GM12878 (cell line): ENCODE results near the gene URB1. TPM values are rescaled to one million over a fixed set of nuclear protein-coding genes. Genes with fewer than 3 reads are reported as not detected.

Experiments
- ATAC-seq: fragments of 200-7000 bp; cut with Tn5 transposase; 3 replicates; pipeline ENCODE4 v1.9.1; 2020; ENCODE audit warnings: mild to moderate bottlenecking, moderate library complexity
- BruUV-seq: library from RNA; stranded (reverse); fragments of 400-500 nt; replicated peaks from 2 replicates; lab custom pipeline; 2021; lab: Mats Ljungman, UMichigan
- CTCF ChIA-PET: fragments of 300-600 bp; sonication (Branson Sonifier 250); formaldehyde crosslinking; extraction: SDS; loops from one replicate; lab custom pipeline; 2021; ENCODE audit warnings: inconsistent platforms; lab: Yijun Ruan, JAX
- POLR2A ChIA-PET: fragments of 350-600 bp; formaldehyde crosslinking; extraction: SDS; loops from one replicate; lab custom pipeline; 2021; ENCODE audit warnings: inconsistent platforms; lab: Charles Lee
- RAD21 ChIA-PET: fragments of 300-600 bp; sonication (Branson Sonifier 250); formaldehyde crosslinking; loops from one replicate; lab custom pipeline; 2023; ENCODE audit warnings: antibody characterized with exemption; ENCODE audit not compliant: unreplicated experiment; lab: Charles Lee
- SMC1A ChIA-PET: fragments of 300-600 bp; sonication (Branson Sonifier 250); formaldehyde crosslinking; loops from one replicate; lab custom pipeline; 2023; ENCODE audit not compliant: unreplicated experiment, uncharacterized antibody; lab: Charles Lee
- DNase-seq: peaks from one replicate; pipeline ENCODE4 v3.0.0-alpha.2; 2011; ENCODE audit warnings: low read depth, low spot score
- FAIRE-seq: peaks from 3 replicates; lab custom pipeline; 2011; peaks lifted over from hg19 to GRCh38; lab: Jason Lieb, UNC
- H2AFZ ChIP-seq: 2 replicates; pipeline ENCODE4 v1.6.0; 2011; ENCODE audit warnings: low read depth, low read length, control low read depth; ENCODE audit not compliant: control insufficient read depth
- H3K27ac ChIP-seq: 2 replicates; pipeline ENCODE4 v1.5.1; 2011; ENCODE audit warnings: control low read depth; ENCODE audit not compliant: control insufficient read depth, insufficient read depth
- H3K27me3 ChIP-seq, 2 experiments: replicated peaks in 1 of 2; 2 replicates each; pipeline versions ENCODE4 v1.6.0 to v1.6.1; 2011; ENCODE audit warnings: low read length in 1 of 2; ENCODE audit not compliant: control insufficient read depth in 2 of 2, insufficient read depth in 2 of 2
- H3K36me3 ChIP-seq, 2 experiments: 2 replicates each; pipeline ENCODE4 v1.5.1; 2011; ENCODE audit warnings: low read length in 1 of 2; ENCODE audit not compliant: control insufficient read depth in 2 of 2, insufficient read depth in 2 of 2
- H3K4me1 ChIP-seq: 2 replicates; pipeline ENCODE4 v1.6.1; 2011; ENCODE audit warnings: mild to moderate bottlenecking, low read length, moderate library complexity, mixed read lengths; ENCODE audit not compliant: control insufficient read depth, insufficient read depth
- H3K4me2 ChIP-seq: 2 replicates; pipeline ENCODE4 v1.6.0; 2011; ENCODE audit warnings: control low read depth; ENCODE audit not compliant: control insufficient read depth, insufficient read depth
- H3K4me3 ChIP-seq: fragments of 200-600 bp; sonication (generic); 2 replicates; pipeline ENCODE4 v1.5.1; 2016
- H3K79me2 ChIP-seq: 2 replicates; pipeline ENCODE4 v1.6.0; 2011; ENCODE audit warnings: low read length; ENCODE audit not compliant: control insufficient read depth, insufficient read depth
- H3K9ac ChIP-seq: 2 replicates; pipeline ENCODE4 v1.8.0; 2011; ENCODE audit warnings: low read length, control low read depth, mixed read lengths; ENCODE audit not compliant: control insufficient read depth, insufficient read depth
- H3K9me3 ChIP-seq: replicated peaks from 3 replicates; pipeline ENCODE4 v1.5.1; 2011; ENCODE audit warnings: mild to moderate bottlenecking, low read length; ENCODE audit not compliant: control insufficient read depth, insufficient read depth
- H4K20me1 ChIP-seq: 2 replicates; pipeline ENCODE4 v1.6.0; 2011; ENCODE audit not compliant: control insufficient read depth, insufficient read depth
- ESRRA ChIP-seq: IDR thresholded peaks from 2 replicates; pipeline ENCODE4 v1.6.1; 2012; ENCODE audit warnings: mild to moderate bottlenecking, low read length, improper control_type of control experiment
- ETV6 ChIP-seq, 2 experiments: fragments of 450-650 bp in 1 of 2; IDR thresholded peaks in 1 of 2; conservative IDR thresholded peaks in 1 of 2; 2 replicates each; pipeline ENCODE4 v1.6.1; 2014; ENCODE audit warnings: antibody characterized with exemption in 1 of 2, borderline replicate concordance in 1 of 2, low read depth in 1 of 2, mild to moderate bottlenecking in 1 of 2, moderate library complexity in 1 of 2
- EZH2 ChIP-seq: IDR thresholded peaks from 2 replicates; pipeline ENCODE4 v1.6.1; 2012; ENCODE audit warnings: low read depth, mild to moderate bottlenecking, control low read depth, inconsistent platforms, low read length, borderline replicate concordance; ENCODE audit not compliant: control insufficient read depth
- IRF4 ChIP-seq: IDR thresholded peaks from 2 replicates; pipeline ENCODE4 v1.6.1; 2011; ENCODE audit warnings: low read depth, low read length
- JUNB ChIP-seq: IDR thresholded peaks from 2 replicates; pipeline ENCODE4 v1.6.1; 2016; ENCODE audit warnings: antibody characterized with exemption, mild to moderate bottlenecking
- KDM1A ChIP-seq: fragments of 200-600 bp; sonication (generic); IDR thresholded peaks from 2 replicates; pipeline ENCODE4 v1.6.1; 2016; ENCODE audit warnings: borderline replicate concordance
- LARP7 ChIP-seq: fragments of 450-650 bp; IDR thresholded peaks from 2 replicates; pipeline ENCODE4 v1.6.1; 2017; ENCODE audit warnings: mild to moderate bottlenecking
- MTA2 ChIP-seq: fragments of 450-650 bp; IDR thresholded peaks from 2 replicates; pipeline ENCODE4 v1.6.1; 2016; ENCODE audit warnings: low read depth, mild to moderate bottlenecking, moderate library complexity
- MXI1 ChIP-seq: fragments of 150-350 bp; IDR thresholded peaks from 2 replicates; pipeline ENCODE4 v1.6.1; 2011; ENCODE audit warnings: low read depth, mild to moderate bottlenecking, inconsistent platforms, low read length, improper control_type of control experiment
- RB1 ChIP-seq: fragments of 450-650 bp; formaldehyde crosslinking; IDR thresholded peaks from 2 replicates; pipeline ENCODE4 v1.6.1; 2017; ENCODE audit warnings: mild to moderate bottlenecking, borderline replicate concordance
- RFX5 ChIP-seq: IDR thresholded peaks from 2 replicates; pipeline ENCODE4 v1.6.1; 2011; ENCODE audit warnings: low read depth, low read length, improper control_type of control experiment
- SIN3A ChIP-seq: IDR thresholded peaks from 2 replicates; pipeline ENCODE4 v1.6.1; 2012; ENCODE audit warnings: low read depth, low read length, improper control_type of control experiment
- SMC3 ChIP-seq: IDR thresholded peaks from 2 replicates; pipeline ENCODE4 v1.6.1; 2011; ENCODE audit warnings: low read length, improper control_type of control experiment, borderline replicate concordance
- SPI1 ChIP-seq: IDR thresholded peaks from 2 replicates; pipeline ENCODE4 v1.6.1; 2011; ENCODE audit warnings: low read depth, mild to moderate bottlenecking, low read length, moderate library complexity, borderline replicate concordance; ENCODE audit not compliant: insufficient read depth
- SRF ChIP-seq, 2 experiments: IDR thresholded peaks; 2 replicates each; pipeline ENCODE4 v1.6.1; 2011; ENCODE audit warnings: low read depth in 2 of 2, low read length in 2 of 2, mild to moderate bottlenecking in 1 of 2, moderate library complexity in 1 of 2
- STAT3 ChIP-seq: IDR thresholded peaks from 2 replicates; pipeline ENCODE4 v1.6.1; 2011; ENCODE audit warnings: low read depth, low read length, improper control_type of control experiment
- YY1 ChIP-seq: IDR thresholded peaks from 2 replicates; pipeline ENCODE4 v1.6.1; 2011; ENCODE audit warnings: low read depth, mild to moderate bottlenecking, low read length
- WGBS: methylation state at CpG from one replicate; pipeline ENCODE4 v1.1.6; 2016; ENCODE audit warnings: low lambda C conversion rate; ENCODE audit not compliant: insufficient replicate concordance, insufficient coverage; ENCODE audit errors: missing lambda C conversion rate; 5-methylcytosine and 5-hydroxymethylcytosine counted together
- in situ Hi-C: fragments of 300-500 bp; cut with MboI; formaldehyde crosslinking; loops from 9 replicates; pipeline ENCODE4 v1.14.3; 2018; ENCODE audit warnings: mixed read lengths
- intact Hi-C: fragments of 100-400 bp; cut with micrococcal nuclease; formaldehyde crosslinking; loops from one replicate; pipeline ENCODE4 v1.14.2; 2022; ENCODE audit not compliant: unreplicated experiment
- polyA plus RNA-seq, 11 experiments: library from polyadenylated mRNA; depleted of rRNA in 4 of 11; unstranded in 6 of 11; stranded (reverse) in 5 of 11; fragments of >200 nt; fragmentation: Nextera tagmentation in 4 of 11; fragmentation: Illumina TruSeq in 1 of 11; extraction: Ambion mirVana in 4 of 11; extraction: Trizol in 1 of 11; gene quantifications; 1 replicate in 1 of 11; 2 replicates in 10 of 11; pipeline versions ENCODE4 v1.2.1 to v1.2.3, GENCODE V29; 2011 to 2016; ENCODE audit warnings: inconsistent platforms in 2 of 11, missing spikeins in 2 of 11, low read depth in 1 of 11
- total RNA-seq, 4 experiments: library from RNA; depleted of rRNA in 3 of 4; stranded (reverse); fragments of >200 nt in 3 of 4; fragmentation: Illumina TruSeq in 1 of 4; extraction: Trizol in 1 of 4; gene quantifications; 2 replicates each; pipeline versions ENCODE4 v1.2.1 to v1.2.3, GENCODE V29; 2013 to 2021
- TF ChIP-seq, protein P1 (sequence below): fragments of 450-650 bp; IDR thresholded peaks from 2 replicates; pipeline ENCODE4 v1.6.1; 2017; ENCODE audit warnings: mild to moderate bottlenecking, moderate library complexity
- TF ChIP-seq, protein P2 (sequence below): fragments of 450-650 bp; IDR thresholded peaks from 2 replicates; pipeline ENCODE4 v1.6.1; 2016; ENCODE audit warnings: mild to moderate bottlenecking

URB1 gene
- total and polyA plus RNA-seq, 10 of the 15 experiments (the other 5 are each of a cell fraction or from before 2014, with no cell fraction given): 0.56 to 23.2 (median 8.9) TPM

DNA sequence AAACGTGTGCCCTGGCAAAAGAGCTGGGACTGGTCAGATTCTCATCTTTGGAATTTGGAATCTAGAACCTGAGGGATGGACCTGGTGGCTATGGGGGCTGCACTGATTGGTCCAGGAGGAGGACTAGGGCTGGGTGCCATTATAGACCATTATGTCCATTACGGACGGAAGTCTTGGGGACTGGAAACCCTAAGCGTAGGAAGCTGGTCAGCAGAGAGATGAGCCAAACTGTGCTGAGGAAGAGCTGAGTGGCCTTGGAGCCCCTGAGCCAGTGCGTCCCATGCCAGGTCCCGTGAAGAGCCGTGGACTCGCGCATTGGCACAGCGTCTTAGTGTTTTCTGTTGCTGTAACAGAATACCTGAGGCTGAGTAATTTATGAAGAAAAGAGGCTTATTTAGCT, 84.1 kb downstream of the URB1 start:
- ChIA-PET SMC1A (no interaction called here), RAD21 (no interaction called here), POLR2A (no interaction called here), CTCF (no interaction called here)
- Histone ChIP-seq H3K79me2 (no peaks in the 10 kb centered on the region), H3K36me3 (peaks cover 5 to 11% of the 10 kb centered on the region in 2 experiments; a peak in 3 of 4 replicates), H3K9me3 (no peaks in the 10 kb centered on the region), H3K4me2 (no peak overlapping the region), H3K27ac (no peak overlapping the region), H3K4me3 (no peak overlapping the region), H3K27me3 (no peaks in the 10 kb centered on the region), H2AFZ (no peak overlapping the region), H4K20me1 (no peaks in the 10 kb centered on the region), H3K9ac (no peak overlapping the region), H3K4me1 (no peaks in the 10 kb centered on the region)
- ATAC-seq (no peak), FAIRE-seq (no peak), DNase-seq (no peak)
- BruUV-seq: no TSS peak
- intact Hi-C loops: no loop called here
- WGBS: 98% methylated on average over 10 of the region's 10 CpGs
- in situ Hi-C loops: no loop called here
- TF ChIP-seq SMC3 (no peak), SIN3A (no peak), SRF (IDR thresholded peaks at IDR 0.05; ENCODE audit: low read depth in 2 of 2, low read length in 2 of 2) (no peak), ESRRA (no peak), MTA2 (no peak), LARP7 (no peak), ETV6 (conservative IDR thresholded peaks at IDR 0.05 in 1 of 2, IDR thresholded peaks at IDR 0.05 in 1 of 2; ENCODE audit: borderline replicate concordance in 1 of 2, low read depth in 1 of 2) (no peak), YY1 (no peak), STAT3 (no peak), EZH2 (no peak), IRF4 (no peak), SPI1 (no peak), MXI1 (no peak), KDM1A (no peak), RFX5 (no peak), JUNB (no peak), RB1 (no peak)
- TF ChIP-seq, protein P1, sequence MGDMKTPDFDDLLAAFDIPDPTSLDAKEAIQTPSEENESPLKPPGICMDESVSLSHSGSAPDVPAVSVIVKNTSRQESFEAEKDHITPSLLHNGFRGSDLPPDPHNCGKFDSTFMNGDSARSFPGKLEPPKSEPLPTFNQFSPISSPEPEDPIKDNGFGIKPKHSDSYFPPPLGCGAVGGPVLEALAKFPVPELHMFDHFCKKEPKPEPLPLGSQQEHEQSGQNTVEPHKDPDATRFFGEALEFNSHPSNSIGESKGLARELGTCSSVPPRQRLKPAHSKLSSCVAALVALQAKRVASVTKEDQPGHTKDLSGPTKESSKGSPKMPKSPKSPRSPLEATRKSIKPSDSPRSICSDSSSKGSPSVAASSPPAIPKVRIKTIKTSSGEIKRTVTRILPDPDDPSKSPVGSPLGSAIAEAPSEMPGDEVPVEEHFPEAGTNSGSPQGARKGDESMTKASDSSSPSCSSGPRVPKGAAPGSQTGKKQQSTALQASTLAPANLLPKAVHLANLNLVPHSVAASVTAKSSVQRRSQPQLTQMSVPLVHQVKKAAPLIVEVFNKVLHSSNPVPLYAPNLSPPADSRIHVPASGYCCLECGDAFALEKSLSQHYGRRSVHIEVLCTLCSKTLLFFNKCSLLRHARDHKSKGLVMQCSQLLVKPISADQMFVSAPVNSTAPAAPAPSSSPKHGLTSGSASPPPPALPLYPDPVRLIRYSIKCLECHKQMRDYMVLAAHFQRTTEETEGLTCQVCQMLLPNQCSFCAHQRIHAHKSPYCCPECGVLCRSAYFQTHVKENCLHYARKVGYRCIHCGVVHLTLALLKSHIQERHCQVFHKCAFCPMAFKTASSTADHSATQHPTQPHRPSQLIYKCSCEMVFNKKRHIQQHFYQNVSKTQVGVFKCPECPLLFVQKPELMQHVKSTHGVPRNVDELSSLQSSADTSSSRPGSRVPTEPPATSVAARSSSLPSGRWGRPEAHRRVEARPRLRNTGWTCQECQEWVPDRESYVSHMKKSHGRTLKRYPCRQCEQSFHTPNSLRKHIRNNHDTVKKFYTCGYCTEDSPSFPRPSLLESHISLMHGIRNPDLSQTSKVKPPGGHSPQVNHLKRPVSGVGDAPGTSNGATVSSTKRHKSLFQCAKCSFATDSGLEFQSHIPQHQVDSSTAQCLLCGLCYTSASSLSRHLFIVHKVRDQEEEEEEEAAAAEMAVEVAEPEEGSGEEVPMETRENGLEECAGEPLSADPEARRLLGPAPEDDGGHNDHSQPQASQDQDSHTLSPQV: no peak
- TF ChIP-seq, protein P2, sequence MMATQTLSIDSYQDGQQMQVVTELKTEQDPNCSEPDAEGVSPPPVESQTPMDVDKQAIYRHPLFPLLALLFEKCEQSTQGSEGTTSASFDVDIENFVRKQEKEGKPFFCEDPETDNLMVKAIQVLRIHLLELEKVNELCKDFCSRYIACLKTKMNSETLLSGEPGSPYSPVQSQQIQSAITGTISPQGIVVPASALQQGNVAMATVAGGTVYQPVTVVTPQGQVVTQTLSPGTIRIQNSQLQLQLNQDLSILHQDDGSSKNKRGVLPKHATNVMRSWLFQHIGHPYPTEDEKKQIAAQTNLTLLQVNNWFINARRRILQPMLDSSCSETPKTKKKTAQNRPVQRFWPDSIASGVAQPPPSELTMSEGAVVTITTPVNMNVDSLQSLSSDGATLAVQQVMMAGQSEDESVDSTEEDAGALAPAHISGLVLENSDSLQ: no peak
